ENCODE data around the gene METTL9.

METTL9 gene

DNA sequence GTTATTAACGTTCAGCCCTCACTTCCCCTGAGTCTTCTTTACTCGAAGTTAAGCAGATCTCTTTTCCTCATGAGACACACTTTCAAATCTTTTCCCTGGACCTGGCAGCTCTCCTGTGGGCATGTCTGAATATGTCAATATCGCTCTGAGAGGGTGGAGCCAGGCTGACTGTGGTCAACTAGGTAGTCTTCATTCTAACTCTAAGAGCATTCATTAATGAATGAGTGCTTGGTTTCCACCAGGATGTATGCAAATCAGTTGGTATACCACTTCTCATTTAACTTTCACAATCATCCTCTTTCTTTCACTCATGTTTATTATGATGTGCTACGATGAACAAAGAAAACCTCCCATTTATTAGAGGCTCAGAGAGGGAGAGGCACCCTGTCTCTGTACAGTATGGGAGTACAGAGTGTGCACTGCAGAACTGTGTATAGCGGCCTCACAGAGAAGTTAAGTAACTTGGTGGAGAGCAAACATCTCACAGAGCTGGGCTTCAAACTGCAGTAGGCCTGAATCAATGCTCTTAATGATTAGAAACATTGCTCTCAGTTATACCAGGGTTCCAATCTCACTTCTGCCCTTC lies 104.3 kb downstream of the METTL9 start:
- Histone ChIP-seq H3K27me3 (ENCODE audit: low read depth, low read length) (no peaks in the 10 kb centered on the region), H3K4me1 (ENCODE audit: control insufficient read depth in 1 of 2, insufficient read depth in 2 of 2, low read length in 2 of 2) (no peaks in the 10 kb centered on the region), H3K9me3 (ENCODE audit: control insufficient read depth in 1 of 2, low read length in 2 of 2) (no peaks in the 10 kb centered on the region)

DNA sequence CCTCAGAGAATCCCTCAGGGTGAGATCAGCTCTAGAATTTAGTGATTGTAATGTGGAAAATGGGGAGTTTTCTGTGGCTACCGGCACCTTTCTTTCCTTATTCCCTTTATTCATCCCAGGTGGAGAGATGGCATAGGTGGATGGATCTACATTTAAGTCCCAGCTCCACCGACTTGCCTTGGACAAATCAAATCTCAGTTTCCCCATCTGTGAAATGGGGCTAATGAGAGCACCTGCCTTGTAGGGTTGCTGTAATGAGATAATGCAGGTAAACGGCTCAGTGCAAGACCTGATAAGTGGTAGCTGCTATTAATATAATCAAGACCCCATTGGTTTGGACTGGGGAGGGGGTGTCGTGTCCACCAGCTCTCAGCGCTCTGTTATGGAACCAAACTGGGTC lies 104.9 kb downstream of the METTL9 start:
- H3K27me3 ChIP-seq (ENCODE audit: low read depth, low read length) = no peaks in the 10 kb centered on the region
- H3K27ac ChIP-seq (ENCODE audit: low read length) = no peak overlapping the region
- H3K9me3 ChIP-seq (ENCODE audit: control insufficient read depth in 1 of 2, low read length in 2 of 2) = no peaks in the 10 kb centered on the region
- H3K4me1 ChIP-seq (ENCODE audit: control insufficient read depth in 1 of 2, insufficient read depth in 2 of 2, low read length in 2 of 2) = no peaks in the 10 kb centered on the region
- no peak overlapping the region for H3K4me3 ChIP-seq (ENCODE audit: low read depth in 1 of 2, low read length in 2 of 2)
- no peaks in the 10 kb centered on the region for H3K36me3 ChIP-seq (ENCODE audit: control insufficient read depth in 1 of 2, insufficient read depth in 2 of 2, low read length in 2 of 2)

More for the DNA sequence above, 104.3 kb downstream of the METTL9 start:
- Histone ChIP-seq H3K36me3 (ENCODE audit: control insufficient read depth in 1 of 2, insufficient read depth in 2 of 2, low read length in 2 of 2) (no peaks in the 10 kb centered on the region), H3K27ac (ENCODE audit: low read length) (no peak overlapping the region), H3K4me3 (ENCODE audit: low read depth in 1 of 2, low read length in 2 of 2) (no peak overlapping the region)

DNA sequence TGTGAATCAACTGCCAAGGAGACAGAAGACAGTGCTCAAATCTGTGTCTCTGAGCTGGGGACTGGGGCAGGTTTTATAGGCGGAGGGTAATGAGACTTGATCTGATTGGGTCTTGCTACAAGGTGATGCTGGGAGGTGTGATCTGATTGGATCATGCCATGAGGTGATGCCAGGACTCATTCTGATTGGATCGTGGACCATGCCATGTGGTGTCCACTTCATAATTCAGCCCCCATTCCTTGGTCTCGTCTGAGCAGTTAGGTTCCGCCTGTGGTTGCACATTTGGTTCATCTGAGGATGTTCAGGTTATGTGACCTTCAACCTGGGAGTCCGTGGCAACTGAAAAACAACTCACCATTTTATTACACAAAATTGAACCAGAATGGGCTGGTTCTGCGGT lies 105.4 kb downstream of the METTL9 start:
- Histone ChIP-seq H3K4me3 (ENCODE audit: low read depth in 1 of 2, low read length in 2 of 2) (no peak overlapping the region), H3K9me3 (ENCODE audit: control insufficient read depth in 1 of 2, low read length in 2 of 2) (no peaks in the 10 kb centered on the region), H3K27me3 (ENCODE audit: low read depth, low read length) (no peaks in the 10 kb centered on the region), H3K4me1 (ENCODE audit: control insufficient read depth in 1 of 2, insufficient read depth in 2 of 2, low read length in 2 of 2) (no peaks in the 10 kb centered on the region), H3K27ac (ENCODE audit: low read length) (no peak overlapping the region), H3K36me3 (ENCODE audit: control insufficient read depth in 1 of 2, insufficient read depth in 2 of 2, low read length in 2 of 2) (no peaks in the 10 kb centered on the region)

Data from muscle layer of duodenum (tissue), 2 donors.